IMR-90 (cell line): ENCODE data around the gene SPRY1. TPM values are rescaled to one million over a fixed set of nuclear protein-coding genes. Genes with fewer than 3 reads are reported as not detected.

Experiments used
- ATAC-seq: fragments of 200-7000 bp; cut with Tn5 transposase; 2 replicates; pipeline ENCODE4 v1.9.1; 2020; ENCODE audit warnings: low read depth, mild to moderate bottlenecking, moderate library complexity
- BruUV-seq: library from RNA; stranded (reverse); fragments of 400-500 nt; replicated peaks from 2 replicates; lab custom pipeline; 2021; lab: Mats Ljungman, UMichigan
- CTCF ChIA-PET: fragments of 300-600 bp; formaldehyde crosslinking; extraction: SDS; loops from one replicate; lab custom pipeline; 2021; ENCODE audit warnings: antibody characterized with exemption; lab: Yijun Ruan, JAX
- POLR2A ChIA-PET: fragments of 300-600 bp; sonication (Branson Sonifier 250); formaldehyde crosslinking; loops from one replicate; lab custom pipeline; 2022; ENCODE audit warnings: antibody characterized with exemption; ENCODE audit not compliant: unreplicated experiment; lab: Charles Lee
- DNase-seq: peaks from one replicate; pipeline ENCODE4 v3.0.0; 2013
- H2AFZ ChIP-seq: replicated peaks from 2 replicates; pipeline ENCODE3; 2013; ENCODE audit warnings: low read length, mild to moderate bottlenecking; ENCODE audit not compliant: poor library complexity
- H2AK5ac ChIP-seq: 2 replicates; pipeline ENCODE4 v1.6.1; 2013; ENCODE audit warnings: low read depth, low read length, inconsistent platforms
- H2AK9ac ChIP-seq: replicated peaks from 2 replicates; pipeline ENCODE3; 2013; ENCODE audit warnings: mild to moderate bottlenecking, low read depth, low read length, moderate library complexity; ENCODE audit not compliant: poor library complexity
- H2BK120ac ChIP-seq: 2 replicates; pipeline ENCODE4 v1.6.1; 2013; ENCODE audit warnings: low read depth, low read length, inconsistent platforms
- H2BK15ac ChIP-seq: 3 replicates; pipeline ENCODE4 v1.6.1; 2013; ENCODE audit warnings: low read depth, low read length, inconsistent platforms
- H2BK20ac ChIP-seq: 2 replicates; pipeline ENCODE4 v1.6.1; 2013; ENCODE audit warnings: low read depth, mild to moderate bottlenecking, inconsistent platforms, low read length, moderate library complexity
- H2BK5ac ChIP-seq: 2 replicates; pipeline ENCODE4 v1.6.1; 2013; ENCODE audit warnings: mild to moderate bottlenecking, low read depth, low read length, inconsistent platforms; ENCODE audit not compliant: poor library complexity, severe bottlenecking
- H3K14ac ChIP-seq: replicated peaks from 2 replicates; pipeline ENCODE4 v1.6.1; 2013; ENCODE audit warnings: low read depth, low read length, inconsistent platforms
- H3K18ac ChIP-seq: 2 replicates; pipeline ENCODE4 v1.6.1; 2013; ENCODE audit warnings: low read depth, low read length, control low read depth
- H3K23ac ChIP-seq: 2 replicates; pipeline ENCODE4 v1.6.1; 2013; ENCODE audit warnings: low read depth, low read length, inconsistent platforms
- H3K27ac ChIP-seq: 2 replicates; pipeline ENCODE4 v1.5.1; 2013; ENCODE audit warnings: mild to moderate bottlenecking, control low read depth, low read length; ENCODE audit not compliant: insufficient read depth
- H3K27me3 ChIP-seq: 2 replicates; pipeline ENCODE4 v1.6.1; 2013; ENCODE audit warnings: low read length; ENCODE audit not compliant: control insufficient read depth, insufficient read depth
- H3K36me3 ChIP-seq: 2 replicates; pipeline ENCODE4 v1.6.1; 2013; ENCODE audit warnings: low read length, mixed read lengths; ENCODE audit not compliant: control insufficient read depth, insufficient read depth
- H3K4ac ChIP-seq: 2 replicates; pipeline ENCODE4 v1.6.1; 2013; ENCODE audit warnings: low read depth, low read length, inconsistent platforms
- H3K4me1 ChIP-seq: 2 replicates; pipeline ENCODE4 v1.6.1; 2013; ENCODE audit warnings: low read length, mixed read lengths; ENCODE audit not compliant: control insufficient read depth, insufficient read depth
- H3K4me2 ChIP-seq: 2 replicates; pipeline ENCODE4 v1.6.1; 2013; ENCODE audit warnings: low read depth, mild to moderate bottlenecking, control low read depth, low read length, moderate library complexity
- H3K4me3 ChIP-seq: 2 replicates; pipeline ENCODE4 v1.5.1; 2013; ENCODE audit warnings: low read depth, mild to moderate bottlenecking, control low read depth, low read length, moderate library complexity; ENCODE audit not compliant: insufficient read depth
- H3K56ac ChIP-seq: 2 replicates; pipeline ENCODE4 v1.6.1; 2013; ENCODE audit warnings: low read length, inconsistent platforms; ENCODE audit not compliant: insufficient read depth; ENCODE audit errors: extremely low read depth
- H3K79me1 ChIP-seq, 2 experiments: 2 replicates each; pipeline ENCODE4 v1.6.1; 2013; ENCODE audit warnings: low read length in 2 of 2, inconsistent platforms in 1 of 2, low read depth in 1 of 2
- H3K9ac ChIP-seq: 2 replicates; pipeline ENCODE4 v1.6.1; 2013; ENCODE audit warnings: low read depth, low read length, control low read depth
- H3K9me1 ChIP-seq: 2 replicates; pipeline ENCODE4 v1.6.1; 2013; ENCODE audit warnings: low read length, inconsistent platforms; ENCODE audit not compliant: insufficient read depth
- H3K9me3 ChIP-seq: 2 replicates; pipeline ENCODE4 v1.6.1; 2013; ENCODE audit warnings: low read length; ENCODE audit not compliant: control insufficient read depth, insufficient read depth
- H4K20me1 ChIP-seq: 2 replicates; pipeline ENCODE4 v1.6.1; 2013; ENCODE audit warnings: low read length, inconsistent platforms; ENCODE audit not compliant: insufficient read depth
- H4K5ac ChIP-seq: 2 replicates; pipeline ENCODE4 v1.6.1; 2013; ENCODE audit warnings: mild to moderate bottlenecking, low read depth, low read length, control low read depth
- H4K8ac ChIP-seq, 2 experiments: 2 replicates each; pipeline ENCODE4 v1.6.1; 2013; ENCODE audit warnings: low read depth in 2 of 2, low read length in 2 of 2, control low read depth in 1 of 2, inconsistent platforms in 1 of 2
- H4K91ac ChIP-seq: 2 replicates; pipeline ENCODE4 v1.6.1; 2013; ENCODE audit warnings: low read depth, low read length, inconsistent platforms; ENCODE audit not compliant: insufficient read depth
- CEBPB ChIP-seq: IDR thresholded peaks from 2 replicates; pipeline ENCODE4 v1.6.1; 2012; ENCODE audit warnings: low read depth, low read length, improper control_type of control experiment
- FOS ChIP-seq: fragments of 150-350 bp; IDR thresholded peaks from 2 replicates; pipeline ENCODE4 v1.6.1; 2016; ENCODE audit warnings: low read depth, low read length
- MXI1 ChIP-seq: IDR thresholded peaks from 2 replicates; pipeline ENCODE4 v1.6.1; 2012; ENCODE audit warnings: low read depth, mild to moderate bottlenecking, low read length, moderate library complexity, borderline replicate concordance
- NFE2L2 ChIP-seq: fragments of 150-350 bp; IDR thresholded peaks from 2 replicates; pipeline ENCODE4 v1.6.1; 2016; ENCODE audit warnings: low read depth, mild to moderate bottlenecking, low read length
- POLR2A ChIP-seq: IDR thresholded peaks from 2 replicates; pipeline ENCODE4 v1.6.1; 2012; ENCODE audit warnings: mild to moderate bottlenecking, low read depth, low read length
- RFX5 ChIP-seq: IDR thresholded peaks from 2 replicates; pipeline ENCODE4 v1.8.0; 2012; ENCODE audit warnings: low read depth, mild to moderate bottlenecking, low read length, moderate library complexity
- dilution Hi-C: fragments of 300-500 bp; cut with HindIII; formaldehyde crosslinking; loops from one replicate; pipeline ENCODE4 v1.14.3; 2018; ENCODE audit warnings: low sequenced_read_pairs; ENCODE audit not compliant: unreplicated experiment
- in situ Hi-C: fragments of 300-500 bp; cut with MboI; formaldehyde crosslinking; loops from 3 replicates; pipeline ENCODE4 v1.14.3; 2019; ENCODE audit warnings: low sequenced_read_pairs, inconsistent platforms, mixed read lengths
- intact Hi-C: fragments of 100-400 bp; cut with micrococcal nuclease; formaldehyde crosslinking; loops from 2 replicates; pipeline ENCODE4 v1.10.0; 2022
- polyA plus RNA-seq, 3 experiments: library from polyadenylated mRNA; depleted of rRNA; stranded (reverse); fragments of >200 nt; gene quantifications; 2 replicates each; pipeline ENCODE4 v1.2.3, GENCODE V29; 2012; ENCODE audit warnings: low replicate concordance in 1 of 3
- total RNA-seq: library from RNA; depleted of rRNA; stranded (reverse); fragments of >200 nt; gene quantifications from 2 replicates; pipeline ENCODE4 v1.2.3, GENCODE V29; 2012
- TF ChIP-seq, protein P1 (sequence below): conservative IDR thresholded peaks from 2 replicates; pipeline ENCODE4 v1.5.1; 2012; ENCODE audit warnings: mild to moderate bottlenecking, low read depth, low read length, improper control_type of control experiment
- TF ChIP-seq, protein P2 (sequence below): fragments of 150-350 bp; IDR thresholded peaks from 2 replicates; pipeline ENCODE4 v1.6.1; 2016; ENCODE audit warnings: low read depth, mild to moderate bottlenecking, low read length, moderate library complexity, borderline replicate concordance
- TF ChIP-seq, protein P3 (sequence below): fragments of 150-350 bp; IDR thresholded peaks from 2 replicates; pipeline ENCODE4 v1.6.1; 2017; ENCODE audit warnings: mild to moderate bottlenecking, antibody characterized with exemption, low read length, low read depth

SPRY1 gene
- total and polyA plus RNA-seq, 2 of the 4 experiments (the other 2 are of a cell fraction): 1.4 to 2.2 TPM

DNA sequence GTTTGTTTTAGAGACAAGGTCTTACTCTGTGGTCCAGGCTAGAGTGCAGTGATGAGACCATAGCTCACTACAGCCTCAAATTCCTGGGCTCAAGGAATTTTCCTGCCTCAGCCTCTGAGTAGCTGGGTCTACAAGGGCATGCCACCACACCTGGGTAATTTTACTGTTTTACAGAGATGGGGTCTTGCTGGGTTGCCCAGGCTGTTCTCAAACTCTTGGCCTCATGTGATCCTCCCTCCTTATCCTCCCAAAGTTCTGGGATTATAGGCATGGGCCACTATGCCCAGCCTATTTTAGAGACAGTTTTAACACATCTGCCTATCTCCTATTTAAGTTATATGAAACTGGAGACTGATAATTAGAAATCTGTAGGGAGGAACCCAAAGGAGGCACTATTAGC is 53.8 kb downstream of the SPRY1 start:
- Histone ChIP-seq H2AK9ac (no peak overlapping the region), H3K4ac (no peak overlapping the region; the same call in 1 of the 2 replicates), H3K56ac (no peak overlapping the region), H2BK120ac (peak overlapping the region; percentile 18; the same call in 1 of the 2 replicates), H3K79me1 (no peaks in the 10 kb centered on the region), H3K4me3 (no peak overlapping the region), H4K20me1 (no peaks in the 10 kb centered on the region), H2BK5ac (no peak overlapping the region), H2AFZ (no peak overlapping the region), H4K8ac (no peak overlapping the region), H2AK5ac (0 out of 2 replicates have a peak overlapping the region, but pooled peaks have one; percentile 13), H3K4me1 (peaks cover 4% of the 10 kb centered on the region), H2BK20ac (0 out of 2 replicates have a peak overlapping the region, but pooled peaks have one; percentile 52), H3K4me2 (no peak overlapping the region), H4K91ac (no peak overlapping the region), H3K36me3 (no peaks in the 10 kb centered on the region), H3K27me3 (no peaks in the 10 kb centered on the region), H3K27ac (no peak overlapping the region), H3K14ac (no peak overlapping the region), H3K9ac (no peak overlapping the region), H3K9me3 (no peaks in the 10 kb centered on the region), H3K18ac (no peak overlapping the region), H2BK15ac (no peak overlapping the region), H4K5ac (no peak overlapping the region), H3K23ac (no peak overlapping the region), H3K9me1 (peaks cover 9% of the 10 kb centered on the region)
- DNase-seq (no peak), ATAC-seq (no peak)
- in situ Hi-C loops: no loop called here
- intact Hi-C loops: no loop called here
- no TSS peak for BruUV-seq
- no peak for TF ChIP-seq FOS
- TF ChIP-seq, protein P1, sequence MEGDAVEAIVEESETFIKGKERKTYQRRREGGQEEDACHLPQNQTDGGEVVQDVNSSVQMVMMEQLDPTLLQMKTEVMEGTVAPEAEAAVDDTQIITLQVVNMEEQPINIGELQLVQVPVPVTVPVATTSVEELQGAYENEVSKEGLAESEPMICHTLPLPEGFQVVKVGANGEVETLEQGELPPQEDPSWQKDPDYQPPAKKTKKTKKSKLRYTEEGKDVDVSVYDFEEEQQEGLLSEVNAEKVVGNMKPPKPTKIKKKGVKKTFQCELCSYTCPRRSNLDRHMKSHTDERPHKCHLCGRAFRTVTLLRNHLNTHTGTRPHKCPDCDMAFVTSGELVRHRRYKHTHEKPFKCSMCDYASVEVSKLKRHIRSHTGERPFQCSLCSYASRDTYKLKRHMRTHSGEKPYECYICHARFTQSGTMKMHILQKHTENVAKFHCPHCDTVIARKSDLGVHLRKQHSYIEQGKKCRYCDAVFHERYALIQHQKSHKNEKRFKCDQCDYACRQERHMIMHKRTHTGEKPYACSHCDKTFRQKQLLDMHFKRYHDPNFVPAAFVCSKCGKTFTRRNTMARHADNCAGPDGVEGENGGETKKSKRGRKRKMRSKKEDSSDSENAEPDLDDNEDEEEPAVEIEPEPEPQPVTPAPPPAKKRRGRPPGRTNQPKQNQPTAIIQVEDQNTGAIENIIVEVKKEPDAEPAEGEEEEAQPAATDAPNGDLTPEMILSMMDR: no peak
- no peak for TF ChIP-seq RFX5
- no peak for TF ChIP-seq MXI1
- TF ChIP-seq NFE2L2: no peak
- TF ChIP-seq POLR2A: no peak
- TF ChIP-seq, protein P2, sequence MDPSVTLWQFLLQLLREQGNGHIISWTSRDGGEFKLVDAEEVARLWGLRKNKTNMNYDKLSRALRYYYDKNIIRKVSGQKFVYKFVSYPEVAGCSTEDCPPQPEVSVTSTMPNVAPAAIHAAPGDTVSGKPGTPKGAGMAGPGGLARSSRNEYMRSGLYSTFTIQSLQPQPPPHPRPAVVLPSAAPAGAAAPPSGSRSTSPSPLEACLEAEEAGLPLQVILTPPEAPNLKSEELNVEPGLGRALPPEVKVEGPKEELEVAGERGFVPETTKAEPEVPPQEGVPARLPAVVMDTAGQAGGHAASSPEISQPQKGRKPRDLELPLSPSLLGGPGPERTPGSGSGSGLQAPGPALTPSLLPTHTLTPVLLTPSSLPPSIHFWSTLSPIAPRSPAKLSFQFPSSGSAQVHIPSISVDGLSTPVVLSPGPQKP: no peak
- TF ChIP-seq, protein P3, sequence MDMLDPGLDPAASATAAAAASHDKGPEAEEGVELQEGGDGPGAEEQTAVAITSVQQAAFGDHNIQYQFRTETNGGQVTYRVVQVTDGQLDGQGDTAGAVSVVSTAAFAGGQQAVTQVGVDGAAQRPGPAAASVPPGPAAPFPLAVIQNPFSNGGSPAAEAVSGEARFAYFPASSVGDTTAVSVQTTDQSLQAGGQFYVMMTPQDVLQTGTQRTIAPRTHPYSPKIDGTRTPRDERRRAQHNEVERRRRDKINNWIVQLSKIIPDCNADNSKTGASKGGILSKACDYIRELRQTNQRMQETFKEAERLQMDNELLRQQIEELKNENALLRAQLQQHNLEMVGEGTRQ: no peak
- no peak for TF ChIP-seq CEBPB
- CTCF ChIA-PET: no interaction called here
- POLR2A ChIA-PET: no interaction called here
- dilution Hi-C loops: no loop called here
